ENCODE data around the gene KCNK10. TPM values are rescaled to one million over a fixed set of nuclear protein-coding genes. Genes with fewer than 3 reads are reported as not detected.

Gene KCNK10
- total RNA-seq, 1 donor from 2014 or later: not detected

DNA sequence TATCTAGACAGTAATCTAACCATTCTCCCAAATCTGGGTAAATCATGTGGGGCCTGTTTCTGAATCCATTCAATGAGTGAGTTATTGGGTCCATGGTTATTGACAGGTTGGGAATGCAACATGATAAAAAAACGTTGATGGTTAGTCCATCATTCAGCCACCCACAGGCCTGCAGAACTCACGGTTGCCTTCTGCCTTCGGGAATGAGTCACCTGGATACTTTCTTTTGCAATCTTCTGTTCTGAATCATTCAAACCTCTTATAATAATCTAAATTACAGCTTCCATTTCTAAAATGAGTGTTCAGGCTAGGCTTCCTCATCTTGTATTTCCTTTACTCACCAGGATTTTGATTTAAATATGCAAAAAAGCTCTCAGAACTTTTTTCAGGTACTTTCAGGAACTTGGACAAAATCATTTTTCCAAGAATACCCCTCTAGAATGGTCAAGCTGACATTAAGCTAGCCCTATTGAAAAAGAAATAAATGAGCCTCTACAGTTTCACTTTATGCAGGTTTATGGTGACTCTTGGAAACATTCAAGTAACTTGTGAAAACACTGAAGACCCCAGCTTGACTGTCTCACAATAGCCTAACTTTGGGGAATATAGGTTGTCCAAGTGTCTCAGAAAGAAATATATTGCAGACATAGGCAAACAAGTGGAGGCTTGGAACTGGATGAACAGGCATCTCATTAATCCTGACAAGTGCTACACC lies 94.4 kb downstream of the KCNK10 start:
- intact Hi-C loops (cut with micrococcal nuclease): no loop called here

DNA sequence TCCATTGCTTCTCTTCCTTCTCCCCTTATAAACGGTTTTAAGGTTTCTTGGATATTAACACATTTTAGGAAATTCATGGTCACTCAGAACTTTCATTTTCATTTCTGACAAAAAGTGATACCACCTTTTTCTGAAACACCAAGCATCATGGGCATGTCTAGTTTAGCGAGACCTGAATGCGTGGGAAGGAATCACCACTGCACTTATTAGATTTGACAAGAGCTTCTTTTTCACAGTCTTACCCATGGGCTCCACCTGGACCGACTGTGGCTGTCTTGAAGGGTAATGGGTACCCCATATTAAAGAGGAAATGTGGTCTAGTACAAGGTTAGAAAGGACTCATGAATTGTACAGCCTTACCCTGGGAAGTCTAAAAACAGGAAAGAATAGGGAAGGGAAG lies 95.4 kb downstream of the KCNK10 start:
- intact Hi-C loops (cut with micrococcal nuclease): no loop called here

DNA sequence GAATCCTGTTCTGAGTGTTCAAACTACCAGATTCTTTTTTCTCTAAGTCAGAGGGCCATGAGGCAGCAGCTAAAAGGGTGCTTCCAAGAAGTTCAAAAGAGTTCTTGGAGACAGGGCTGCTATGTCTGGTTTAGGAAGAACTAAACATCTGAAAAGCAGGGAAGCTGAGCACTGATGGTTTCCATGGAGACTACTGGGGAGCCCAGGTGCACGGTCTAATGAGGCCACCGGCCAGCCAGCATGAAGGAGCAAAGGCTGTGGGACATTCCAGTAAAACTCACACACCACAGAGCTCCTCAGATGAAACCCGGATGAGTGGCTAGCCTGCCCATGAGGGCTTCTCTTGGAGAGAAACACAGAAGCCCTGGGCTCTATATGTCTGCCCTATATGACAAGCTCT lies 97.3 kb downstream of the KCNK10 start:
- intact Hi-C loops (cut with micrococcal nuclease): no loop called here

DNA sequence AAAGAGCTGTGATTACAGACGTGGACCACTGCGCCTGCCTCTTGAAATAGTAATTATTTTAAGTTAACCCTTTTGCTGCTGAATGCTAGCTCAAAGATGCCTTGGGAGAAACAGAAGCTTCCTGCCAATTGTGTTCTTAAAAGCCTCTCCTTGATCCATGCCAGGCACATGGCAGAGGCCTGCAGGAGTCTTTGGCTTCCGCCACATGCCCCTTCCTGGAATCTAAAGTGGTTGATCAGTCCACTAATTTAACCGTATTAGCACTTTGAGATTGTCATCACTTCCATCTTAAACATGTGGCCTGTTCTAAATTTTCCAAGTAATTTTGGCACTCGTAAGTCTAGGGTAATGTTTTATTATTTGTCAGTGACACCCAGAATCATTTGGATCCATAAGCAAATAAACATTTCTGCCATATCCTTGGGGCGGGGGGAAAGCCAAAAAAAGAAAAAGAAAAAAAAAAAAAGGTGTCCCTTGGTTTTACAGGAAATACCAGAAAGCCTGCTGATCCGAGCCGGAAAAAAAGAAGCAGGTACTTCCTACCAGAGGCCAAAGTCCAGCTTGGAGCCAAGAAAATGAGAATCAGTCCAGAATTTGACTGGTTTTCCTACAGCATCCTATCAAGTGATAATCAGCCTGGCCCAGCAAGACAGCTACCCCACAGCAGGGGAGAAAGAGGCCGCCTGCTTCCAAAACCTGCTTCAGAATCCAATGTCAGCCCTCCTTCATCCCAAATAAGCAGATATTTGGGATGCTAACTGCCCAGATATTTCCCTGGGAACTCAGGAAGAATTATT lies 104.8 kb downstream of the KCNK10 start:
- intact Hi-C loops (cut with micrococcal nuclease): no loop called here

DNA sequence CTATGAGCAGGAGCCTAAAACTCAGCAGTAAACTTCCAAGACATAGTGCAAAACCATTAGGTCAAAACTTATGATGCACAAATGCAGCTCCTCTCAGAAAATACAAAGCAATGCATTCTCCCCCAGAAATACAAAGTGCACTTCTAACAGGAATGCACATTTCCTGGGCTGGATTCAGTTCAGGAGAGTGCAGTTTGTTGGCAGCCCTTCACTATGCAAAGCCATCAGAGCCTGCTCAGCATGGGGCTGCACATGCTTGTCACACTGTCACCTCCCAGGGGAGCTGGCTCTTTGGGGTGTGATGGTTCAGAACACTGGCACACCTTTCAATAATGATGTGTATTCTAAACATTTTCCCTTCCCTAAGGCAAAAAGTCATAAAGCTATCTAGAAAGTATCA lies 110.4 kb downstream of the KCNK10 start:
- intact Hi-C loops (cut with micrococcal nuclease): no loop called here

DNA sequence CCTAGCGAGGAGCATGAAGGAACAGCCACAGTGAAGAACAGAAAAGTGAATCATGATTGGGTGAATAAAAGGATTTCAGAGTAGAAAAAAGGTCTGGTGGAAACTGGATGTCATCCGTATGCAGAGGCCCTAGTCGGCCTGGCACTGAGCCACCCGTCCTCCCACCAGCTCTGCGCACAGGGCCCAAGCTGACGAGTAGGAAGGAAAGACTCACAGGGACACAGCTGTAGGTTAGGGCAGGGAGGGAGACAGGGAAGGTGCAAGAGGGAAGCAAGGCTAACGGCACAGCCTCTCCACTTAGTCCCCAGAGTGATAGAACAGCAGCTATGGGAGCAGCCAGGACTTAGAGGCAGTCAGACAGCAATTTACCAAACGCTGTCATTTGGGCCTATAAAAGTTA lies 112.6 kb downstream of the KCNK10 start:
- intact Hi-C loops (cut with micrococcal nuclease): no loop called here

DNA sequence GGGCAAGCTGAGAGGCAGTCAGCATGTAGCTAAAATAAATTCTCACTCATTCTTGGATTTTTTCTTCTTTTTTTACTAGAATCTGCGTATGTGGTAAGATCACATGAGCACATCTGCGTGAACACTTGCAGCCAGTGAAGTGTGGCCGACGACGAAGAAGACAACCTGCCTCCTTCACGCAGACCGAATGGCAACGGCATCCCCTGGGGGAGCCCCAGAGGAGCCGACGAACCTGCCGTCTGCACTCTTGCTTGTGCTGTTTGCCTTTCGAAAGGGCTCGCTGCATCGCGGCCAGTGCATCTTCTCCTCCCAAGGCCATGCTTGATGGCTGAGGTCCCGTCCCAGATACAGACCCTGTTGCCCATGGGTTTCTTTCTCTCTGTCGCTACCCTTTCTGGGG lies 113.8 kb downstream of the KCNK10 start:
- intact Hi-C loops (cut with micrococcal nuclease): no loop called here

DNA sequence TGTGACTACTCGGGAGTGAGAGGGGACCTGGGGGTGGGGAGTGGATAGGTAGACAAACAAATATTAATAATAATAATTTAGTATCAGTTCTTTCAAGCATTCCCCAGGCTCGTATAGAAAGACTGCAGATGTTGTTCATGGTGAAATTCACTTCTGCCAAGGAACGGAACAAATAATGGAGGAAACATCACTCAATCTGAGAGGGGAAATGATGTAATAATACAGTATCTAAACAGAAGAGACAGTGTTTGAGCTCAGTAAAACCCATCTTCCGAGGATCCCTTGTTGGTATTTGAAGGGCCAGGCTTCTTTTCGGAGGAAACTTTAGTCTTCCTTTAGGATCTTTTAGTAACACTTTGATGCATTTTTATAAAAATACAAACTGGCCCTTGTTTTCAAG lies 114.2 kb downstream of the KCNK10 start:
- intact Hi-C loops (cut with micrococcal nuclease): no loop called here

DNA sequence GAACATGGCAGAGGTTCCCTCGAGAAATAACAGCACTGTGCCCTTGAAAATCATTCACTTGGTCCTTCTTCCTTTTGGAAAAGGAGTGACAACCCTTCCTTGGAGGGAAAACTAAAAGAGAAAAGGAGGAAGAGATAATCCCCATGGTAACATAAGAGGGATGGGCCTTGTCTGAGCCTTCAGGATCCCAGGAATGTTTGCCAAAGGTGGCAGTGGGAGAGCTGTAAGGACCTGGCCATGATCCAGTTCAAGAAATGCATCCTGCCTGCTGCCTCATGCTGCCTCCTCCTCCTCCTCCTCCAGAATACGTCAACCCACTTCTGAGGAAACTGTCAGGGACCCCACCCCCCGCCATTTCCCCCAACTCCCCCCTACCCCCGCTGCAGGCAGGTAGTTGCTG lies 118.8 kb downstream of the KCNK10 start:
- intact Hi-C loops (cut with micrococcal nuclease): no loop called here

DNA sequence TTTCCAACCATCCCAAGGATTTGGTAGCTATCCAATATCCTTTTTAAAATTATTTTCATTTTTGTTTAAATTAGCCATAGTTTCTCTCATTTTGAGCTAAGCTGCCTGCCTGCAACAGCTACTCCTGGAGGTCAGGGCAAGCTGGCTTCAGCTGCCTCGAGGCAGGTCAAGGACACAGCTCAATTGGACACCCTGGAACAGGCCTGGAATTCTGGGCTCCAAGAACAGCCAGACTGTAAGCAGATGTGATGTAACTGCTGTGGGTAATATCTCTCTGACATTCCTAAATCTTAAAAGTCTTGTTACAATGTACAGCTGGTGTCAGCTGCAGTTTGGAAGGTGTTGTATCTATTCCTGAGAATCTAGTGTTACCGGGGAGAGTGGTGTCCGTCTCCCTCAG lies 119.8 kb downstream of the KCNK10 start:
- intact Hi-C loops (cut with micrococcal nuclease): no loop called here

DNA sequence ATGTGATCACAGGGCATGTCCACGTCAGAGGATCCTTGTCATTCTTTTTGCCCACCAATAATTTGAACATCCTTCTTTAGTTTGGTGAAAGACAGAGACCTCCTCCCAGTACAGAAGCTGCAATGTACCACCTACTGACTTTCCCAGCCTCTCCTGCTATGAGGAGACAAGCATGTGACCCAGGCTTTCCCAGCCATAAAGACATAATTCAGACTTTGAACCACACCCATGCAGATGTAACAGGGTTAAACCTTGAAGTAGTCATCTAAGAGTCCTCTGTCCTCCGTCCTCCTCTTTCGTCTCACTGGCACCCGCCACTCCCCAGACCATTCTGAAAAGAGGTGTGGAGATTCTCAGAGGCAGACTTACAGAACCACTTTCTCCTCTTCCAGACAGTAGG lies 120.8 kb downstream of the KCNK10 start:
- intact Hi-C loops (cut with micrococcal nuclease): no loop called here

DNA sequence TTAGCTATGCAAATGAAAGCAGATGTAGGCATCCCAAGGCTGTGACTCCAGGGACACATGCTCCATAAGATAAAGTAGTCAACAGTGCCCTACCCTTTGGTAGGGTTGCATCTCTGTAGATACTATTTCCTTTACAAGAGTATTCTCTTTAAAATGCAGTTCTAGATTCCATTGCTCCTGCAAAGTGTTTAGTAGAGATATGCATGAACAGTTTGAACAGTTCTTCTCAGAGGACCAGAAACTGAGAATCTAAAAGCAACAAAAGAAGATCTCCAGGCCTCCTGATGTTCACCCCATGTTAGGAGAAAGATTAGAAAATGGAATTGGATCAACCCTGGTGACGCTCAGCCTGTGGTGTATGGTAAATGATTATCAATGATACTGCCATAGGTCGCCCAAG lies 121.2 kb downstream of the KCNK10 start:
- intact Hi-C loops (cut with micrococcal nuclease): no loop called here

DNA sequence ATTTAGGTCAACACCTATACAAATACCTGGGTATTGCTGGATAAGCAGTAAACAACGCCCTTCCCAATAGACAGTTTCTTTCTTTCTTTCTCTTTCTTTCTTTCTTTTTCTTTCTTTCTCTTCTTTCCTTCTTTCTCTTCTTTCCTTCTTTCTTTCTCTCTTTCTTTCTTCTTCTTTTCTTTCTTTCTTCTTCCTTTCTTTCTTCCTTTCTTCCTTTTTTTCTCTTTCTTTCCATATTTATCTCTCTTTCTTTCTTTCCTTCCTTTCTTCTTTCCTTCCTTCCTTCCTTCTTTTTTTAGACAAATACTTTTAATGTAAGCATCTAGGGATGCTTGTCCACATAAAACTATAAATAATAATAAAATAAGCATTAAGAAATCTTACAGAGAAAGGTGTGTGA lies 123.2 kb downstream of the KCNK10 start:
- intact Hi-C loops (cut with micrococcal nuclease): no loop called here

DNA sequence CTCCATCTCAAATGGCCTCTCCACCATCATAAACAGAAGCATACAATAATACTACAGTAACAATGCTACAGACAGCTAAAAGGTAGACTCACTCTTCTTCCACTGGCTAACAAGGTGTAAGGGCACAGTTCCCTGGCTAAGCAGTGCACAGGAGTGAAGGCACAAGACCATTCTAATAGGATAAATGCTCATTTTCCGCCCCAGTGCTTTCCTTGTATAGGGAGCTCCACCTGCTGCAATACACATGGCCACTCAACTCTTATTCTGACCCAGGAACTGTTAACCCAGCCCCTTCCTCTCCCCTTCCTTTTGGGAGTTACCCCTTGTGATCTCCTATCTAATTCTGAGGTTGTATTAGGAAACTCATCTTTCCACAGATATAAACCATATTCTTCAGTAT lies 124.6 kb downstream of the KCNK10 start:
- intact Hi-C loops (cut with micrococcal nuclease): no loop called here

DNA sequence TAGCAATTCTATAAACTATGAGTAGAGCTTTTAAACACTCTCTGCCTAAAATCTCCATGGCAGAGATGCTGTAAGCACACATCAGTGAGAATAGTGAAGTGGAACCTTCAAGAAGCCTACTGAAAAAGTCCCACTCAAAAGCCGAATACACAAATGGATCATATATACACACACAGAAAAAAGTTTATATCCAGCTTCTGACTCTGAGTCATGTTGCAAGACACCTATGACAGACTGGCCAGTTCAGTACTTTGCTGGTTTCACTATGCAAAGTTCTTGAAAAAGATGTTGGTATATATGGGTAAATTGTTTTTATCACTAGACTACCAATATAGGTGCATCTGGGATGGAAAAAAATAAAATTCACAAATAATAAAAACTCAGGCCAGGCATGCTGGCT lies 126.1 kb downstream of the KCNK10 start:
- intact Hi-C loops (cut with micrococcal nuclease): no loop called here

DNA sequence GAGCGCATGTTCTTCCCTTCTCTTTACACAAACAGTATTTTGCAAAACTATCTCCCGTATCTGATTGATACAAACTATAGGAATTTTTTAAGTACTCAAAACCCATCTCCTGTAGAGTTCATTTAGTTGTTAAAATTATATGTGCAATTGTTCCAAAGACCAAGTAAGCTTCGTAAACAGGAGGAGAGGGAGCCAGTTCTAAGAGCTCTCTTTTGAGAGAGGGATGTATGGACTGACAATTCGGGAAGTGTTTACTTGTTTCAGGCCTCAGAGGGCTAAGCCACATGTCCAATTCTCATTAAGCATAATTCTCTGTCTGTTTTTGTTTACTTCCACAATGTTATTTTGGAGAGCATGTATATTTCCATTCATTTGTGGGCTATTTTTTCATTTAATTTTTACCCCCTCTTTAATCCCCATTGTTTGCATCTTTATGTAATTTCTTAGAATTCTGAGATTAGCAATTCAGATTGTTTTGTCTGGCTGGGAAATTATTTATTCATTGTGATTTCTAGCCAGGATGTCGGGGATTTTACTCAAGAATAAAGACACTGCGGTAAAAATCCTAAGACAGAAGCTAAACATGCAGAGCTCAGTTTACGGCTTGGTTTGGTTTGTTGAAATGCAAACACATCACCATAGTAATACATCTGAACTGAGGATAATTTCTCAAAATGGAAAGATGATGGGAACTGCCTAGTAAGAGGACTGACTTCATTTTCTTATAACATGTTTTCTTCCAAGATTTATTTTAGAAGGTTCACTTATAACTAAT lies 126.8 kb downstream of the KCNK10 start:
- intact Hi-C loops (cut with micrococcal nuclease): no loop called here

DNA sequence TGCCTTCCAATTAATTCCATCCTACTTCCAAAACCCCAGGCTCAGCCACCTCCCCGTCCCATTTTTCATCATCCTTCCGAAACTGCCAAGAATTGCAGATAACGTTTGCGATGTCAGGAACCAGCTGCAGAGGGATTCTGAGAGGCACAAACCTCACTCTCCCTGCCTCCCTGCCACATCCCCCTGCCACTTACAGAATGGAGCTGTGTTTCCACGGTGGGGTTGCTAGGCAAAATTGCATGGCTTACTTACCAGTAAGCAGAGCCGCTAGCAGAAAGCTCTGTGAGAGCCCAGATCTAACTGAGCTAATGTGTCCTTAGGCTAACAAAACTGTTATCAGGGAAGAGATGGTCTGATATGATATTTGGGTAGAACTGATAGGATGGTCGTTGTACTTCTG lies 127.4 kb downstream of the KCNK10 start:
- intact Hi-C loops (cut with micrococcal nuclease): no loop called here

DNA sequence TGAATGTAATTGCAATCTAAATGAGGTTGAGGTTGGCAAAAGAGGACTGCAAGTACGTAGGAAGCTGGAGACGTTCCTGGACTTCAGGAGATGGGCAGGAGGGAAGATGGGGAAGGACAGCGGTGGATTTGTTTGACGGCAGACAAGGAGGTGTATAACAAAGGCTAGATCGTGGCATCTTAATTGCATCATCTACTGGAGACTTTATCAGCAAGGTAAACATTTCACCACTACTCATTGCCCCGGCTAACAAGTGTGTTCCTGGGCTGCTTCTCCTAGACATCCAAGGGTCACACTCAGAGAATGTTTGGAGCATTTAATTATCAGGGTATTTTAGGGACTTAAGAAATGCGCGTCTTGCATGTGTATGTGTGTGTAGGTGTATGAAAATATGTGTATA lies 128.5 kb downstream of the KCNK10 start:
- intact Hi-C loops (cut with micrococcal nuclease): no loop called here

DNA sequence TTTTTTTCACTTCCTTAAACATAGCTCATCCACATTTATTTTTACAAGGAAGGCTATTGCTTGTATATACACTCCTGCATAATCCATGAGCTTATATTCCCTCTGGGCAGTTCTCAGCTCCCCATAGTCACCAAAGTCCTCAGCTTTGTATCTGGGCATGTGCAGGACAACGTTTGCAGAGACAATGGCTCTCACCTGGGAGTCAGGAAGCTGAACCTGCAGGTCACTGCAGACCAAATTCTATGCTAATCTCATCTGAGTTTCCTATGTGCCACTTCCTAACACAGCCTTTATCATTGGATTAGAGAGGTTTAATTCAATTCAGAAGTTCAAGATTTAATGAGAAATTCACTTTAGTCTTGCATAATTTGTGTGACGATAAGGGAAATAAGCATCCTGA lies 131.5 kb downstream of the KCNK10 start:
- intact Hi-C loops (cut with micrococcal nuclease): no loop called here

DNA sequence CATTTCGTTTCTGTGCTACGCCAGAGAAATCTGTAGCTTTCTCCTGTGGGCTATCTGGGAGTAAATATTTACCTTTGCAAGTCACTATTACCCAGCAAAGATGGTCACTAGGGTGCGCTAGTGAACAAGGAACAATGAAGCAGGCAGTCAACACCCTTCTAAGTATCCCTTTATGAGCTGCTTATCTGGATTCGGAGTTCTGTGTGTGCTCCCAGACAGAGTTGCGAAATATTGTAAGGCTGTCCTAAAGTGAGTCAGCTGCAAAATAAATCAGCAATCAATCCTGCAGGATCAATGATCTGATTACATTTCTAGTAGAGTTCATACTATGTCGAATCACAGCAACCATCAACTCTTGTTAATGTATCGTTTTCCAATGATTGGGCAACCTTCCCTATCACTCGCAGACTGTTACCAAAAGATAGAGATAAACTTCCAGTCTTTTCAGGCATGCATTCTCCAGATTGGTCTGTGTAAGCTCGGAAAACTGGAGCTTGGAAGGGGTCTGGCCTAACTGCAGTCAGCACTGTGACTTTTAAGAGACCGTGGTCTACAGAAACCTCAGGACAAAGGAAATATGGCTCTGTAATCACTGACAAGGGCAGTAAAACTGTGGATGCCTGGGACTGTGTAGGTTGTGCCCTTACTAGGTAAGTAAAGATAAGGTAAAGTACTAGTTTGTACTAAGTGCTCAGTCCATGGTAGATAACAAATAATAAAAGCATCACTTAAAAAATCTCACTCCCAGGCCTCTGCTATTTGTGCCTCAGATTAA lies 133.5 kb downstream of the KCNK10 start:
- intact Hi-C loops (cut with micrococcal nuclease): no loop called here

DNA sequence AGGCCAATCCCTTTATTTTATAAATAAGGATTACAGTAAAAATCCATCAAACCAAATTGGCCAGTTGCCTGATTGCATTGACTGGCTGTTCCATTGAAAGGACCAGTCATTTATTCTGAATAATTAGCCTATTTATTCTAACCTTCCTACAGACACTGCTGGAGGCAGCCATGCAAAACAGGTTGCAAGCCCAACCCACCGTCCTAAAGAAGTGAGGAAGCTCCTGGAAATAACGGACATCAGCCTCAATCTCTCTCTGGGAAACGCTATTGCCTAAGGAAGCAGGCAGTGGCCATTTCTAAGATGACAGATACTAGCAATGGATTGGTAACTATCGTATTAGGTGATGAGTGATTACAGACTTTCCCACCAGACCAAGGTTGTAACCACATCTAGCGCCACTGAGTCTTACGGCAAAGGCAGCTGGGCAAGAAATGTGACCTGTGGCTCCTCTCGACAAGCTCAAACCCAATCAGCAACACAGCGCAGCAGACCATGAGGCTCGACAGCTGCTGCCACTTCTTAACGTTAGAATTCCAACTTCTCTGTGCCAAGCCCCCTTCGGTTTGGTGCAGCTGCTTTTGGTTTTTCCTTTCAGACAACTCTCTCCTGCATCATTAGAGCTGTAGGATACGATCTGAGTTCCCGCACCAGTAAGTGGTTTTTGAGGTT lies 134.2 kb downstream of the KCNK10 start:
- intact Hi-C loops (cut with micrococcal nuclease): no loop called here

Data from T-helper 2 cell treated with Interferon-gamma antibody and Interleukin-4, amounts not matched to agents 100 ng/mL and 5 ng/mL, for 36 hours (primary cell).